Mucosa of rectum (tissue), 2 donors: ENCODE results near the gene ZDHHC13.

ENCODE experiments used
- H3K27ac ChIP-seq, 2 donors: one replicate each; pipeline ENCODE4 v1.7.0; 2013; ENCODE audit warnings: inconsistent platforms in 2 of 2, low read depth in 2 of 2, low read length in 2 of 2
- H3K27me3 ChIP-seq, 2 donors: one replicate each; pipeline ENCODE4 v1.7.0; 2013; ENCODE audit warnings: low read length in 2 of 2; ENCODE audit not compliant: control insufficient read depth in 2 of 2, insufficient read depth in 2 of 2
- H3K36me3 ChIP-seq, 2 donors: one replicate each; pipeline ENCODE4 v1.7.0; 2013; ENCODE audit warnings: low read length in 2 of 2; ENCODE audit not compliant: control insufficient read depth in 2 of 2, insufficient read depth in 2 of 2
- H3K4me1 ChIP-seq, 2 donors: one replicate each; pipeline ENCODE4 v1.7.0; 2013; ENCODE audit warnings: low read length in 2 of 2, mild to moderate bottlenecking in 1 of 2; ENCODE audit not compliant: control insufficient read depth in 2 of 2, insufficient read depth in 2 of 2
- H3K4me3 ChIP-seq, 2 donors: one replicate each; pipeline ENCODE4 v1.7.0; 2013; ENCODE audit warnings: low read length in 2 of 2
- H3K9ac ChIP-seq, 2 donors: one replicate each; pipeline ENCODE4 v1.7.0; 2013; ENCODE audit warnings: low read length in 2 of 2, low read depth in 1 of 2, mild to moderate bottlenecking in 1 of 2
- H3K9me3 ChIP-seq, 2 donors: one replicate each; pipeline ENCODE4 v1.7.0; 2013; ENCODE audit warnings: low read length in 2 of 2; ENCODE audit not compliant: control insufficient read depth in 2 of 2
- donor health status: healthy.
- donor health status: Normal muscosa, but diverticular disease.

The ZDHHC13 gene, protein sequence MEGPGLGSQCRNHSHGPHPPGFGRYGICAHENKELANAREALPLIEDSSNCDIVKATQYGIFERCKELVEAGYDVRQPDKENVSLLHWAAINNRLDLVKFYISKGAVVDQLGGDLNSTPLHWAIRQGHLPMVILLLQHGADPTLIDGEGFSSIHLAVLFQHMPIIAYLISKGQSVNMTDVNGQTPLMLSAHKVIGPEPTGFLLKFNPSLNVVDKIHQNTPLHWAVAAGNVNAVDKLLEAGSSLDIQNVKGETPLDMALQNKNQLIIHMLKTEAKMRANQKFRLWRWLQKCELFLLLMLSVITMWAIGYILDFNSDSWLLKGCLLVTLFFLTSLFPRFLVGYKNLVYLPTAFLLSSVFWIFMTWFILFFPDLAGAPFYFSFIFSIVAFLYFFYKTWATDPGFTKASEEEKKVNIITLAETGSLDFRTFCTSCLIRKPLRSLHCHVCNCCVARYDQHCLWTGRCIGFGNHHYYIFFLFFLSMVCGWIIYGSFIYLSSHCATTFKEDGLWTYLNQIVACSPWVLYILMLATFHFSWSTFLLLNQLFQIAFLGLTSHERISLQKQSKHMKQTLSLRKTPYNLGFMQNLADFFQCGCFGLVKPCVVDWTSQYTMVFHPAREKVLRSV

DNA sequence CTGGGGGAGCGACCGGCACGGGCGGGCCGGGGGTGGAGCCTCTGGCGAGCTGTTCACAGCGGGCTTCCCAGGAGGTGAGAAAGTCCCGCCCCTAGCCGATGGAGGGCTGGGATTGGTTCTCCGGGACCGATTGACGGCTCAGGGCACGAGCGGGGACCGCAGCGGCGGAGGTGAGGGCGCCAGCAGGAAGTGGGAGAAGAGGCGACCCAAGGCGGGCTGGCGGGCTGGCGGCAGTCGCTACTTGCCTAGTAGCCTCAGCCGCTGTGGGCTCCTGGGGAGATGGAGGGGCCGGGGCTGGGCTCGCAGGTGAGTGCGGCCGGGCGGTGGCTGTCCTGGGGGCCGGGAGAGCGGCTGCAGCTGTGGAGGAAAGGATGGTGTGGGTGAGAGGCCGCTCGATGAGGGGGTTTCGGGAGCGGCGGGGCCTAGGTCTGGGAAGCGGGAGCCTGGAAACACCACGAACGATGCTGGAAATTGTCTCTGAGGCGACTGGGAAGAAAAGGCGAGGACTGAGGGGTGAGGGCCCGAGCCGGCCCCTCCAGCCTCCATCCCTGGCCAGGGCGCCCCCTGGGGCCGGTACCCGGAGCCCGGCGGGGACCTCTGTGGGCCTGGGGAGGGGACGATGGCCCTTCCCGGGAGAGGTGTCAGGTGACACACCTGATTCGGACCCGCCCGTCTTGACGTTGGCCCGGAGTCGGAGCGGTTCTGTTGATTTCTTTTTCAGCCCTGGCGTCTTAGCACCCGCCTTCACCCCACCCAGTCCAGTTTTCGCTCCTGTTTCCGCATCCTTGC lies at the start of gene ZDHHC13:
Gene ZDHHC13 (plus strand): TSS at position 198 of the 789 bp plus-strand sequence. CDS start 82 bp downstream, at position 280.
- Histone ChIP-seq H3K9ac (peak within 1 kb of the TSS; percentile 90 to 95), H3K4me1 (peaks cover 7 to 21% of the 10 kb centered on the region in 2 donors), H3K4me3 (peak within 1 kb of the TSS; percentile 81 to 89), H3K27ac (peak within 1 kb of the TSS; percentile 94 to 96), H3K27me3 (no peaks in the 10 kb centered on the region), H3K36me3 (peaks cover 0 to 3% of the 10 kb centered on the region in 2 donors), H3K9me3 (no peaks in the 10 kb centered on the region)

DNA sequence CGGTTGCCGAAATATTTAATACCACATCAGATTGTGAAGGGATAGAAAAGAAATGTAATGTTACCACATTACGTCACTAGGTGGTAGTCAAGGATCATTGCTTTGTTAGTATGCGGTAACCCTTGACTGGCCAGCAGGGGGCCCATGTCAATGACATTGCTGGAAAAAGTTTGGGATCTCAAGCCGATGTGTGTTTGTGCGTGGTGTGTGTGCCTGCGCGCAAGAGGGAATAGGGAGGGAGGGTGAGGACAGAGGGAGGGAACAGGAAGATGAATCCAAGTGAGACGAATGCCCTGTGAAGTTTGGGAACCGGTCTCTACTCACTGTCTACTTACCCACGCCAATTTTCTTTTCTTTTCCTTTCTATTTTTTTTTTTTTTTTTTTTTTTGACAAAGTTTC lies 45.7 kb upstream of the ZDHHC13 start:
- H3K36me3 ChIP-seq: no peaks in the 10 kb centered on the region
- no peaks in the 10 kb centered on the region for H3K9me3 ChIP-seq
- H3K9ac ChIP-seq: no peak overlapping the region
- peak overlapping the region in 1 of 2 donors; percentile 82 for H3K27ac ChIP-seq
- peaks cover 22 to 24% of the 10 kb centered on the region in 2 donors for H3K4me1 ChIP-seq
- H3K4me3 ChIP-seq: peak overlapping the region in 1 of 2 donors; percentile 40
- H3K27me3 ChIP-seq: peaks cover 0 to 4% of the 10 kb centered on the region in 2 donors

DNA sequence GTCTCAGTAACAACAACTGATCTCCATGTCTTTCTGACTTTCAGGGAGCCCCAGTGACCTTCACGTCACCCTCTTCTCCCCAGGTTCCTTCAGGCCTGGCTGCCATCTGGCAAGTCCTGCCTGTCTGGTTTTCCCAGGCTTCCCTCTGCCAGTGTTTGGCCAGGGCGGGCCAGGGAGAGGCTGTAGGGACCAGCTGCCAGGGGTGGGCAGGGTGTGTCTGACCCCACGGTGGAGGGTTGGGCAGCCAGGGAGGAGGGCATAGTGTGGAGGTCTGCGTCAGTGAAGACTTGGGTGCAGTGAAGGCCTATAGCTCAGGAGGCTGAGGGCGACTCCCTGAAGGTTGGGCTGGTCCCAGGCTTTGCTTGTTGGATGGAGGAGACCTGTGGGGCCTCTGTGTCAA lies 44.5 kb upstream of the ZDHHC13 start:
- Histone ChIP-seq H3K9ac (peak overlapping the region; percentile 30 to 48), H3K27ac (peak overlapping the region; percentile 82 to 85), H3K36me3 (no peaks in the 10 kb centered on the region)

DNA sequence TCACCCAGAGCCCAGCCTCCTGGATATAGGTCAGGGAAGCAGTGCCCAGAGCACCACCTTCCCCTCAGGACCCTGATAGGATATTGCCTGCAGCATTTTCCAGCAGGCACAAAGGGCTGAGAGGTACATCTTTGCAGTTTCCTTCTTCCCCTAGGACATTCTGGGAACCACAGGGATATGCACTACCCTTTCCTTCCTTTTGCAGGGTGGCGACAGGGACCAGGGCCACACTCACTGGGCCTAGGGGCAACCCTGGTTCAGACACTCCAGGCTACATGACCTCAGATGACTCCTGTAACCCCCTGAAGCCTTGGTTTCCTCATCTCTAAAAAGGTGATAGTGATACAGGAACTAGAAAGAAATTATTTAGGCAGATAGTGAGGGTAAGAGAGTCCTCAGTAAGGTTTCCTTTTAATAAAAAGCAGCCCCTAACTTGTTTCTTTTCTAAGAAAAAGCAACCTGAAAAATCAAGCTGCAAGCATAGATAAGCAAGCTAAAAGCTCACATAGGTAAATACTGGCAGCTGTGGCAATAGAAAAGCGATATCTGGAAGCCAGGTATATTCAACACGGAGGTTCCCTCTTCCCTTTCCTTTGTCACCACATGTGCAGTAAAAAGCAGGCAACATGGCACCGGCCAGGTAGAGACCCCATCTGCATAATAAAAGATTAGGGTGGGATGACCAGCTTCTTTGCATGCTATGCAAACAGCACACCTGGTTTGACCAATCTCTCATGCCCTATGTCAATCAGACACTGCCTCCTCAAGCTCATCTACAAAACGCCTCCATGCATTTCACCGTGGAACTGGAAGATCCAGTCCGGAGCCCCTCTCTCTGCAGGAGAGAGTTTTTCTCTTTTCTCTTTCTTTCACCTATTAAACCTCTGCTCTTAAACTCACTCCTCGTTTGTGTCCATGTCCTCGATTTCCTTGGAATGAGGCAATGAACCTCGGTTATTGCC lies 43.2 kb upstream of the ZDHHC13 start:
- H3K27ac ChIP-seq: peak overlapping the region; percentile 82 to 85
- H3K27me3 ChIP-seq: peaks cover 0 to 4% of the 10 kb centered on the region in 2 donors
- H3K4me1 ChIP-seq: peaks cover 22 to 24% of the 10 kb centered on the region in 2 donors
- H3K4me3 ChIP-seq: no peak overlapping the region
- H3K9ac ChIP-seq: peak overlapping the region in 1 of 2 donors; percentile 30
- H3K9me3 ChIP-seq: no peaks in the 10 kb centered on the region
- no peaks in the 10 kb centered on the region for H3K36me3 ChIP-seq

More for the DNA sequence above, 44.5 kb upstream of the ZDHHC13 start:
- Histone ChIP-seq H3K27me3 (peaks cover 0 to 4% of the 10 kb centered on the region in 2 donors), H3K4me3 (no peak overlapping the region), H3K9me3 (no peaks in the 10 kb centered on the region), H3K4me1 (peaks cover 22 to 24% of the 10 kb centered on the region in 2 donors)

DNA sequence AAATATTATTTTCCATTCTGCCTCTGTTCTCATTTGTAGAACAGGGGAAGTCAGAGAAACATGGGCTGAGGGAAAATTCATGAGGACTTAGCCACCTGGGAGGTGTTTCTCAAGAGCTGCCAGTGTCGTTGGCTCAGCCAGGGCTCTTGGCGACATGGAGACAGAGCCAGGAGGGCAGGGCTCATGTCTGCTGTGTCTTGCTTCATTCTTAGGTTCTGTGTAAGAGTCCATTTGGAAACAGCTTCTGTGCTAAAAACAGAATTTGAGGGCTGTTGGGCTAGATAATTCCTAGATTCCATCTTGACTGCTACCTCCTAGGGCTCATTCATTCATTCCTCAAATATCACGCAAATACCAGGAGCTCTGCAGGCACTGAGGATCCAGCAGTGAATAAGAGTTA lies 41.3 kb upstream of the ZDHHC13 start:
- Histone ChIP-seq H3K27me3 (peaks cover 0 to 2% of the 10 kb centered on the region in 2 donors), H3K36me3 (no peaks in the 10 kb centered on the region), H3K9ac (no peak overlapping the region), H3K4me3 (no peak overlapping the region), H3K27ac (no peak overlapping the region), H3K9me3 (no peaks in the 10 kb centered on the region), H3K4me1 (peaks cover 22 to 24% of the 10 kb centered on the region in 2 donors)

DNA sequence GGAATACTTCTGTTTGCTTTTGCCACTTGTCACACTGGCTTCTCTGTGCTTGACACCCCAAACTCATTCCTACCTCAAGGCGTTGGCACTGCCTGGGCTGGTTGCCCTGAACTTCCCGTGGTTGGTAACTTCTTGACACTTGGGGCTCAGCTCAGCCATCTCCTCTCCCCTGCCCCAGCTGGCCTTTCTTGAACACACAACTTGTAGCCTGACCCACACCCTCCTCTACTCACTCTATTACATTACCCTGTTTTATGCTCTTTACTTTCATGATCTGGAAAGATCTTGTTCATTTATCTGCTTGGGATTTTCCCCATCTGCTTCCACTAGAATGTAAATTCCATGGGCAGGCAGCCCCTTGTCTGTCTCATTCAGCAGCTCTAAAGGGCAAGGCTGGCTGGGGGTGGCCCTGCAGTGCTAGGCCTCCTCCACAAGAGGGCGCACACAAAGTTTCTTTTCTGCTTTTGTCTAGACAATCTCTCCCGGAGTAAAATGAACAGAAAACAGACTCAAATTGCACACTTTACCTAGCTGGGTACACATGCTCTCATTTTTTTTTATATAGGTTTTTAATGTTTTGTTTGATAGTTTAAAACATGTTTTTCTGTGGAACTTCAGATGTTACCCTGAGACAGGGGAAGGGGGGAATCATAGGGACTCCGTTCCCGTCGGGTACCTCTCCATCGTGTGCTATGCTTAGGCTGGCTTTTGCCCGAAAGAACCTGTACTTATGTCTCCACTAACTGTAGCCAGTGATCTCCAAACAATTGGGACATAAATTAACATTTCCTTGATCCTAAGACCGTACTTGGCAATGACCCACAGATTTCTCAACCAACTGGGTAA lies 40.0 kb upstream of the ZDHHC13 start:
- H3K27me3 ChIP-seq: peaks cover 0 to 2% of the 10 kb centered on the region in 2 donors
- peaks cover 16 to 17% of the 10 kb centered on the region in 2 donors for H3K4me1 ChIP-seq
- H3K36me3 ChIP-seq: no peaks in the 10 kb centered on the region
- H3K9me3 ChIP-seq: no peaks in the 10 kb centered on the region
- H3K9ac ChIP-seq: no peak overlapping the region
- no peak overlapping the region for H3K27ac ChIP-seq
- H3K4me3 ChIP-seq: no peak overlapping the region

DNA sequence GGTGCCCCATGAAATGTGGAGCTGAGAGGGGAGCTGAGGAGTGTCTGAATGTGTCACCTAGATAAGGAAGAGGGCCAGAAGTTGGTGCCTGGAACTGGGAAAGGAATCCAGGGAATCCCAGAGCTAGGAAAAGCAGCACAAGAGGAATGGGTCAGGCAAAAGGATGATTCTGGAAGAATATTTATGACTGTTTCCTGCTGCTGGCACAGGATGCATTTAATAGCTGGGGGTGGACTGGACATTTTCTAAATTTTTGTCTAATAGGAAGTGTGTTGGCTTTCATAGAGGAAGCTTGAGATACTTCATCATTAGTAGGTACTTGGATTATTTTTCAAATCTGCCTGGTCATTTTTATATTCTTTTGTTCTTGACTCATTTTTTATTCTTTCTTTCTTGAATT lies 39.0 kb upstream of the ZDHHC13 start:
- Histone ChIP-seq H3K9ac (no peak overlapping the region), H3K4me1 (peaks cover 6 to 9% of the 10 kb centered on the region in 2 donors), H3K9me3 (no peaks in the 10 kb centered on the region), H3K4me3 (no peak overlapping the region), H3K27me3 (peaks cover 0 to 2% of the 10 kb centered on the region in 2 donors), H3K27ac (no peak overlapping the region), H3K36me3 (no peaks in the 10 kb centered on the region)

DNA sequence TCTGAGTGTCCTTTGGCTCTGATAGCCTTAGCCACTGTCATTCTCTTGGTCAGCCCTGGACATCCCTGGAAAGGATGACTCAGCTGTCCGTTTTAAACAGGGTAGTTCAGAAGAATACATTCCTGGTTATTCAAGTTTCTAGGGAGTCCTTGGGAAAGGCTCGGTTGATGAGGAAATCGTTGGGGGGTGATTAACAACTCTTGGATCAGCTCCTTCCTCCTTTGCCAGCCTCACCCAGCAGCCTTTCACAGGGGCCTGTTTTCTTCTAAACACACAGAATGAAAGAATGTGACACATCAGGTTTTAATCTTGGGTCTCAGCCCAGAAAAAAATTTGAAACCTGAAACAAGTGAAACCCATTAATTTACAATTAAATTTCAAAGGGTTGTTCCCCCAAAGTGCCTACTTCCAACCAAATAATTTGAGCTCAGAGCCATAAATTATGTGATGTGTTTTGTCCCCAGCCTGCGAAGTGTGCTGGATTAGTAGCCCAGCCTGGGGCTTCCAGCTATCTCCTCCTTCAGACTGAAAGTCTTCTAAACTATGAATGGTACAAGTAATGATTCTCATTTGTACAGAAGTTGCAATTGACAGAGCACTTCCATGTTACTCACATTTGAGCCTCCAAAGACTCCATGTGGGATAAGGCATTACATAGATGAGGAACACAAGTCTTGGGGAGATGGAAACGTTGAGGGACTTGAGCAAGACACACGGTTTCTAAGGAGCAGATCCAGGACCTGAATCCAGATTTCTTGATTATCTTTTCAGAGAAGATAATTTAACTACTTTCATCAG lies 37.1 kb upstream of the ZDHHC13 start:
- Histone ChIP-seq H3K9me3 (no peaks in the 10 kb centered on the region), H3K27me3 (peaks cover 0 to 5% of the 10 kb centered on the region in 2 donors), H3K27ac (no peak overlapping the region), H3K36me3 (no peaks in the 10 kb centered on the region), H3K4me1 (no peaks in the 10 kb centered on the region), H3K4me3 (no peak overlapping the region), H3K9ac (no peak overlapping the region)
